ENCODE results near the gene ATP13A3. TPM values are rescaled to one million over a fixed set of nuclear protein-coding genes. Genes with fewer than 3 reads are reported as not detected.

Gene ATP13A3
- total RNA-seq, 4 donors from 2014 or later = 106 to 157 (median 128) TPM

DNA sequence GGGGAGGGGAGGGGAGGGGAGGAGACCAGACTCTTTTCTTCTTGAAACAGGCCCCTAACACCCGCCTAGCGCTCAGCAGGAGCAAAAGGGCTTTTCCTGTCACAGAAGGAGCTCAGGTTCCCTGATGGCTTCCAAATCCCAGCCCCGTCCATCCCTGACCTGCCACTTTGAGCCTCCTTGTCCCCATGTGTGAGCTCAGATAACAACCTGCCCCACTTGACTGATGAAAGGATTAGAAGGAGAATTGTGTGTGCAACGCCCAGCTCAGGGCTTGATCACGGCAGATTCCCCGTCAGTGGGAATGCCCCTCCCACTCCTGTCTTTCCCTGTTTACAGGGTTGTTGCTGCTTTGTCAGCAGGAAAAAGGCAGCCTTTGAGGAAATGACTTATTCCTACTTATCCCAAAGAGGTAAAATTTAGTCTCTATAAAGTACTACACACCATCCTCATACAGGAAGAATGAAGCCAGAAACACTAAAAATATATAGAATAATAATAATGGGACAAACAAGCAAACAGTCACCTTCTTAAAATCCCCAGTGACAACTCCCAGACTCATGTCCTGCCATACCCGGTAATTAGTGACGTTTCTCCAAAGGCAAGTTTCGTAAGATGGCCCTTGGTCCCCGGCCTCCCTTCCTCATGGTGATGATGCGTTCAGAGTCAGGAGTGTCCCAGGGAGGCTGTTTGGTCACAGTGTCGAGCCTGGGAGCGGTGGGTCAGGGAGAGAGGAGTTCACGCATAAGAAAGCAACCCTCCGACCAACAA, 111.1 kb downstream of the ATP13A3 start:
- Histone ChIP-seq H3K9me3 (no peaks in the 10 kb centered on the region), H3K27ac (no peak overlapping the region), H3K4me1 (no peaks in the 10 kb centered on the region), H3K27me3 (peaks cover 42% of the 10 kb centered on the region), H3K36me3 (no peaks in the 10 kb centered on the region), H3K4me3 (no peak overlapping the region)
- WGBS, 2 donors (ENCODE audit: low coverage in 1 of 2) = 58 to 63% methylated on average over 6 to 15 of the region's 15 CpGs
- no peak for TF ChIP-seq POLR2A (IDR thresholded peaks at IDR 0.05)
- ATAC-seq = no peak

DNA sequence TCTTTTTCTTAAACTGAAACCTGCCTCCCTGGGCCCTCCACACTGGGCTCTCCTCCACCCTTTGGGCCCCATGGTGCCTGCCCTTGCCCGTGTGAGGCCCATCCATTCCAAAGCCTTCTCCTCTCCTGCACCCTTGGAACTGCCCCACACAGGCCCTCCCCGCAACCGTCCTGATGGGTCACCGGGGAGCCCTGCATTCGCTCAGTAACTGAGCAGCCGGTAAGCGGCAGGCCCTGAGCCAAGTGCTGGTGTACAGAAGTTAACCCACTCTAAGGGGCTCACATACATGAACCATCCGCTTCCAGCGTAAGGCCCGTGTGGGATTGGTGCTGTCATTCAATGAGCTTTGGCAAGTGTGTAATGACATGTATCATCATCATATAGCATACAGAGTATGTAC, 111.9 kb downstream of the ATP13A3 start:
- WGBS, 2 donors (ENCODE audit: low coverage in 1 of 2) = 74 to 90% methylated on average over 2 to 5 of the region's 10 CpGs
- H3K27ac ChIP-seq = no peak overlapping the region
- H3K4me3 ChIP-seq = no peak overlapping the region
- no peak for ATAC-seq
- peaks cover 40% of the 10 kb centered on the region for H3K27me3 ChIP-seq
- H3K9me3 ChIP-seq = no peaks in the 10 kb centered on the region
- TF ChIP-seq CTCF (IDR thresholded peaks at IDR 0.05) = no peak
- TF ChIP-seq POLR2A (IDR thresholded peaks at IDR 0.05) = no peak
- no peak for TF ChIP-seq POLR2AphosphoS5 (IDR thresholded peaks at IDR 0.05)
- TF ChIP-seq EP300 (IDR thresholded peaks at IDR 0.05) = no peak
- no peaks in the 10 kb centered on the region for H3K36me3 ChIP-seq
- H3K4me1 ChIP-seq = no peaks in the 10 kb centered on the region

- TF ChIP-seq POLR2AphosphoS5 (IDR thresholded peaks at IDR 0.05) = no peak
- TF ChIP-seq CTCF (IDR thresholded peaks at IDR 0.05) = no peak
- no peak for TF ChIP-seq EP300 (IDR thresholded peaks at IDR 0.05)
- no peak for TF ChIP-seq POLR2A (IDR thresholded peaks at IDR 0.05)
- peaks cover 39% of the 10 kb centered on the region for H3K27me3 ChIP-seq
- no peak overlapping the region for H3K4me3 ChIP-seq
- ATAC-seq = no peak
- 75 to 100% methylated on average over 1 to 6 of the region's 8 CpGs for WGBS, 2 donors (ENCODE audit: low coverage in 1 of 2)
- H3K9me3 ChIP-seq = no peaks in the 10 kb centered on the region
- H3K36me3 ChIP-seq = no peaks in the 10 kb centered on the region
- H3K4me1 ChIP-seq = peaks cover 0 to 10% (median 0%) of the 10 kb centered on the region in 3 donors
- H3K27ac ChIP-seq = no peak overlapping the region
Observed at GRCh38 chr3:194373899-194374298, 112.9 kb downstream of the ATP13A3 start.

DNA sequence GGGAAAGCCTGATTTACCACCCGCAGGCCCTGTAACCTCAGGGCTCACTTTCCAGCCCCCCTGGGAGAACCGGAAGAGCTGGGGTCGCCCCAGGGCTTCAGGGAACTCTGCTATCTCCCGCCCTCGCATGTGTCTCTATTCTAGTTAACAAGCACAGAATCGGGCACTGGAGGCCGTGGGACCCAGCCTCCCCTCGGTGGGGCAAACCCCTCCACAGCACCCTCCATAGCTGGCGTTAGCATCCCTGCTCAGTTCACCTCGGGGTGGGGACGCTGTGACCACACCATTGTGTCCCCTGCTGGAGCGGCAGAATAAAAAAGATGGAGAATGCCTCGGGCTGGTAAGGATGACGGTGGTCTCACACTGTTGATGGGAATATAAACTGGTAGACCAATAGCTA, 113.8 kb downstream of the ATP13A3 start:
- Histone ChIP-seq H3K36me3 (no peaks in the 10 kb centered on the region), H3K27ac (no peak overlapping the region), H3K9me3 (no peaks in the 10 kb centered on the region), H3K4me1 (peaks cover 0 to 11% (median 0%) of the 10 kb centered on the region in 3 donors), H3K27me3 (peaks cover 39% of the 10 kb centered on the region), H3K4me3 (no peak overlapping the region)
- no peak for ATAC-seq
- no peak for TF ChIP-seq EP300 (IDR thresholded peaks at IDR 0.05)
- no peak for TF ChIP-seq POLR2AphosphoS5 (IDR thresholded peaks at IDR 0.05)
- no peak for TF ChIP-seq POLR2A (IDR thresholded peaks at IDR 0.05)
- no peak for TF ChIP-seq CTCF (IDR thresholded peaks at IDR 0.05)
- no CpG with 5 or more reads among the region's 14 CpGs for WGBS, 2 donors (ENCODE audit: low coverage in 1 of 2)

DNA sequence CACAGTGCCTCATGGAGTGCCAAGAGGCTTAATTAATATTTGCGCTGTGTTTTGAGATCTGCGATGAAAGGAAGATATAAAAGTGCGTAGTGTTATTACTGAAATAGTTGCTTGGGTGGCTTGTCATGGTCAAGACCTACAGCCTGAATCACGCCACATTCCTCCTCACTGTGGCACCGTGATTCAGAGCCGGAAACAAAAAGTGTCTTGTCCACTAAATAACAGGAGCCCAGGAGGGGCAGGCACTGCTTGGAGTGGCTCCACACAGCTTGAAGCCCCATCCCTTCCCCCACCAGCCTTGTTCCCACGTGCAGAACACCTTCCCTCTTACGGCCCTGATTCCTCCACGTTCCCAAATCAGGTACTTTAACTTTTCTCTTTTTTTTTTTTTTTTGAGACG, 116.0 kb downstream of the ATP13A3 start:
- Histone ChIP-seq H3K4me1 (peaks cover 0 to 11% (median 0%) of the 10 kb centered on the region in 3 donors), H3K9me3 (no peaks in the 10 kb centered on the region), H3K36me3 (no peaks in the 10 kb centered on the region), H3K27me3 (peaks cover 29% of the 10 kb centered on the region), H3K27ac (no peak overlapping the region), H3K4me3 (no peak overlapping the region)
- no peak for TF ChIP-seq POLR2A (IDR thresholded peaks at IDR 0.05)
- no peak for TF ChIP-seq CTCF (IDR thresholded peaks at IDR 0.05)
- TF ChIP-seq EP300 (IDR thresholded peaks at IDR 0.05) = no peak
- TF ChIP-seq POLR2AphosphoS5 (IDR thresholded peaks at IDR 0.05) = no peak
- WGBS, 2 donors (ENCODE audit: low coverage in 1 of 2) = 60 to 93% methylated on average over 7 to 8 of the region's 10 CpGs
- ATAC-seq = no peak

Data from gastroesophageal sphincter (tissue), 4 donors.